ENCODE measurements around the gene PRKG2.

DNA sequence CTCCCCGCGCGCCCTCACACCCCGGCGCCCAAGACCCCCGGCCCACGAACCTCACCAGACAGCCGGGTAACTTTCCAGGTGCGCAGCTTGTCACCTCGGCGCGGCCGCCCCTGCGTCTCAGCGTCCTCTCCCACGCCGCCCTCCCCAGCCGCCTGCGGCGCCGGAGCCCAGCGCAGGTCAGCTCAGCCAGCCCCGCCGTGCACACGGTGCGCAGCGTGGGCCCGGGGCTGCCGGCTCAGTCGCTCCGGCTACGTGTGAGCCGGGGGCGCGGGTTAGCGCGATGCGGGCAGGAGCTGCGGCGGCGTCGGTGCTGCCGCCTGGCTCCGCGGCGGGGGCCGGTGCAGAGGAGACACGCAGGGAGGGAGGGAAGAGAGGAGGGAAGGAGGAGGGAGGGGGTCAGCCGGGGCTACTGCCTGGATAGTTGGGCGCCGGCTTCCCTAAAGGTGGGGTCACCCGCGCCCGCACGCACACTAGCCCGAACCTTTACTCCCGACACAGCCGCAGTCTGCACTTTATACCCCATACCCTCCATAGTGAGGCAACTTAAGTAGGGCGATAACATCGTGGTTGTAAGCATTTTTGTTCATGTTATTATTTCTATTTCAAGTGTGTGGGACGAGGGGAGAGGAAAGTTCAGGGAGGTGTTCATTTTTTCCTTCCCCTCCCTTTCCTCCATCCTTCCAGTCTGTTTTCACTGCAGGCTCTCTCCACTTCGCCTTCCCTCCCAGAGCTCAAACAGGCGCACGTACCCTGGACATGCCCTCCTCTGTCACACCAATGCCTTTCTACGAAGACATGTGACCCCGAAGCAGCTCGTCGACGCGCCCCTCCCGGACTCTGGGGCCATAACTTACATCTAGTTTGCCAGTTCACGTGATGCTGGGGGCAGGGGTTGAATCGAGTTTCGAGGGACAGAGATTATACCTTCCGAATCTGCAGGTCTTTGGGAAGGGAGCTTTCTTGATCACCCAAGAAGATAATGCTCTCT lies at the start of gene PRKG2:
- TF ChIP-seq, protein P1, sequence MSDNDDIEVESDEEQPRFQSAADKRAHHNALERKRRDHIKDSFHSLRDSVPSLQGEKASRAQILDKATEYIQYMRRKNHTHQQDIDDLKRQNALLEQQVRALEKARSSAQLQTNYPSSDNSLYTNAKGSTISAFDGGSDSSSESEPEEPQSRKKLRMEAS (IDR thresholded peaks at IDR 0.05), result no peak
- no peak for TF ChIP-seq RAD21 (IDR thresholded peaks at IDR 0.05; ENCODE audit: low read depth)
- TF ChIP-seq NFIC (IDR thresholded peaks at IDR 0.05), result no peak
- no peak for TF ChIP-seq CEBPB (IDR thresholded peaks at IDR 0.05)
- TF ChIP-seq, protein P2, sequence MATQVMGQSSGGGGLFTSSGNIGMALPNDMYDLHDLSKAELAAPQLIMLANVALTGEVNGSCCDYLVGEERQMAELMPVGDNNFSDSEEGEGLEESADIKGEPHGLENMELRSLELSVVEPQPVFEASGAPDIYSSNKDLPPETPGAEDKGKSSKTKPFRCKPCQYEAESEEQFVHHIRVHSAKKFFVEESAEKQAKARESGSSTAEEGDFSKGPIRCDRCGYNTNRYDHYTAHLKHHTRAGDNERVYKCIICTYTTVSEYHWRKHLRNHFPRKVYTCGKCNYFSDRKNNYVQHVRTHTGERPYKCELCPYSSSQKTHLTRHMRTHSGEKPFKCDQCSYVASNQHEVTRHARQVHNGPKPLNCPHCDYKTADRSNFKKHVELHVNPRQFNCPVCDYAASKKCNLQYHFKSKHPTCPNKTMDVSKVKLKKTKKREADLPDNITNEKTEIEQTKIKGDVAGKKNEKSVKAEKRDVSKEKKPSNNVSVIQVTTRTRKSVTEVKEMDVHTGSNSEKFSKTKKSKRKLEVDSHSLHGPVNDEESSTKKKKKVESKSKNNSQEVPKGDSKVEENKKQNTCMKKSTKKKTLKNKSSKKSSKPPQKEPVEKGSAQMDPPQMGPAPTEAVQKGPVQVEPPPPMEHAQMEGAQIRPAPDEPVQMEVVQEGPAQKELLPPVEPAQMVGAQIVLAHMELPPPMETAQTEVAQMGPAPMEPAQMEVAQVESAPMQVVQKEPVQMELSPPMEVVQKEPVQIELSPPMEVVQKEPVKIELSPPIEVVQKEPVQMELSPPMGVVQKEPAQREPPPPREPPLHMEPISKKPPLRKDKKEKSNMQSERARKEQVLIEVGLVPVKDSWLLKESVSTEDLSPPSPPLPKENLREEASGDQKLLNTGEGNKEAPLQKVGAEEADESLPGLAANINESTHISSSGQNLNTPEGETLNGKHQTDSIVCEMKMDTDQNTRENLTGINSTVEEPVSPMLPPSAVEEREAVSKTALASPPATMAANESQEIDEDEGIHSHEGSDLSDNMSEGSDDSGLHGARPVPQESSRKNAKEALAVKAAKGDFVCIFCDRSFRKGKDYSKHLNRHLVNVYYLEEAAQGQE (IDR thresholded peaks at IDR 0.05; ENCODE audit: low read depth), result no peak
- TF ChIP-seq YY1 (IDR thresholded peaks at IDR 0.05; ENCODE audit: low read depth), result no peak
- TF ChIP-seq EP300 (IDR thresholded peaks at IDR 0.05; ENCODE audit: borderline replicate concordance), result no peak
- no peak for TF ChIP-seq TCF12 (IDR thresholded peaks at IDR 0.05; ENCODE audit: low read depth)
- TF ChIP-seq FOXM1 (IDR thresholded peaks at IDR 0.05; ENCODE audit: borderline replicate concordance, low read depth), result no peak
- TF ChIP-seq ZBTB7A (IDR thresholded peaks at IDR 0.05; ENCODE audit: low read depth), result no peak
